GM12878 (cell line): ENCODE results near the gene TBC1D9B. TPM values are rescaled to one million over a fixed set of nuclear protein-coding genes. Genes with fewer than 3 reads are reported as not detected.
A peak's percentile ranks its signal among the peaks of the same experiment; 100 is the strongest.

Experiments
- ATAC-seq: fragments of 200-7000 bp; cut with Tn5 transposase; 3 replicates; pipeline ENCODE4 v1.9.1; 2020; ENCODE audit warnings: mild to moderate bottlenecking, moderate library complexity
- Bru-seq: library from RNA; stranded (reverse); fragments of 400-500 nt; gene quantifications from one replicate; lab custom pipeline; 2021; lab: Mats Ljungman, UMichigan
- BruChase-seq, 2 experiments: library from RNA; stranded (reverse); fragments of 400-500 nt; gene quantifications; one replicate each; lab custom pipeline; 2021; lab: Mats Ljungman, UMichigan
- BruUV-seq: library from RNA; stranded (reverse); fragments of 400-500 nt; replicated peaks from 2 replicates; lab custom pipeline; 2021; lab: Mats Ljungman, UMichigan
- CTCF ChIA-PET: fragments of 300-600 bp; sonication (Branson Sonifier 250); formaldehyde crosslinking; extraction: SDS; loops from one replicate; lab custom pipeline; 2021; ENCODE audit warnings: inconsistent platforms; lab: Yijun Ruan, JAX
- POLR2A ChIA-PET: fragments of 350-600 bp; formaldehyde crosslinking; extraction: SDS; loops from one replicate; lab custom pipeline; 2021; ENCODE audit warnings: inconsistent platforms; lab: Charles Lee
- RAD21 ChIA-PET: fragments of 300-600 bp; sonication (Branson Sonifier 250); formaldehyde crosslinking; loops from one replicate; lab custom pipeline; 2023; ENCODE audit warnings: antibody characterized with exemption; ENCODE audit not compliant: unreplicated experiment; lab: Charles Lee
- SMC1A ChIA-PET: fragments of 300-600 bp; sonication (Branson Sonifier 250); formaldehyde crosslinking; loops from one replicate; lab custom pipeline; 2023; ENCODE audit not compliant: unreplicated experiment, uncharacterized antibody; lab: Charles Lee
- DNase-seq: peaks from one replicate; pipeline ENCODE4 v3.0.0-alpha.2; 2011; ENCODE audit warnings: low read depth, low spot score
- FAIRE-seq: peaks from 3 replicates; lab custom pipeline; 2011; peaks lifted over from hg19 to GRCh38; lab: Jason Lieb, UNC
- H2AFZ ChIP-seq: 2 replicates; pipeline ENCODE4 v1.6.0; 2011; ENCODE audit warnings: low read depth, low read length, control low read depth; ENCODE audit not compliant: control insufficient read depth
- H3K27ac ChIP-seq: 2 replicates; pipeline ENCODE4 v1.5.1; 2011; ENCODE audit warnings: control low read depth; ENCODE audit not compliant: control insufficient read depth, insufficient read depth
- H3K27me3 ChIP-seq, 2 experiments: replicated peaks in 1 of 2; 2 replicates each; pipeline versions ENCODE4 v1.6.0 to v1.6.1; 2011; ENCODE audit warnings: low read length in 1 of 2; ENCODE audit not compliant: control insufficient read depth in 2 of 2, insufficient read depth in 2 of 2
- H3K36me3 ChIP-seq, 2 experiments: 2 replicates each; pipeline ENCODE4 v1.5.1; 2011; ENCODE audit warnings: low read length in 1 of 2; ENCODE audit not compliant: control insufficient read depth in 2 of 2, insufficient read depth in 2 of 2
- H3K4me1 ChIP-seq: 2 replicates; pipeline ENCODE4 v1.6.1; 2011; ENCODE audit warnings: mild to moderate bottlenecking, low read length, moderate library complexity, mixed read lengths; ENCODE audit not compliant: control insufficient read depth, insufficient read depth
- H3K4me2 ChIP-seq: 2 replicates; pipeline ENCODE4 v1.6.0; 2011; ENCODE audit warnings: control low read depth; ENCODE audit not compliant: control insufficient read depth, insufficient read depth
- H3K4me3 ChIP-seq: fragments of 200-600 bp; sonication (generic); 2 replicates; pipeline ENCODE4 v1.5.1; 2016
- H3K79me2 ChIP-seq: 2 replicates; pipeline ENCODE4 v1.6.0; 2011; ENCODE audit warnings: low read length; ENCODE audit not compliant: control insufficient read depth, insufficient read depth
- H3K9ac ChIP-seq: 2 replicates; pipeline ENCODE4 v1.8.0; 2011; ENCODE audit warnings: low read length, control low read depth, mixed read lengths; ENCODE audit not compliant: control insufficient read depth, insufficient read depth
- H3K9me3 ChIP-seq: replicated peaks from 3 replicates; pipeline ENCODE4 v1.5.1; 2011; ENCODE audit warnings: mild to moderate bottlenecking, low read length; ENCODE audit not compliant: control insufficient read depth, insufficient read depth
- H4K20me1 ChIP-seq: 2 replicates; pipeline ENCODE4 v1.6.0; 2011; ENCODE audit not compliant: control insufficient read depth, insufficient read depth
- BMI1 ChIP-seq: fragments of 450-650 bp; IDR thresholded peaks from 2 replicates; pipeline ENCODE4 v1.6.1; 2016; ENCODE audit warnings: mild to moderate bottlenecking, moderate library complexity, borderline replicate concordance
- BRCA1 ChIP-seq: IDR thresholded peaks from 2 replicates; pipeline ENCODE4 v1.6.1; 2011; ENCODE audit warnings: low read depth, low read length, improper control_type of control experiment
- CBX3 ChIP-seq: fragments of 200-600 bp; sonication (generic); IDR thresholded peaks from 2 replicates; pipeline ENCODE4 v1.6.1; 2016; ENCODE audit warnings: low read depth, borderline replicate concordance
- CHD1 ChIP-seq: IDR thresholded peaks from 2 replicates; pipeline ENCODE4 v1.6.1; 2012; ENCODE audit warnings: low read depth, low read length, improper control_type of control experiment
- MTA2 ChIP-seq: fragments of 450-650 bp; IDR thresholded peaks from 2 replicates; pipeline ENCODE4 v1.6.1; 2016; ENCODE audit warnings: low read depth, mild to moderate bottlenecking, moderate library complexity
- NR2C2 ChIP-seq: IDR thresholded peaks from 2 replicates; pipeline ENCODE4 v1.6.1; 2011; ENCODE audit warnings: borderline replicate concordance, low read depth; ENCODE audit not compliant: control insufficient read depth, insufficient read length
- PKNOX1 ChIP-seq: fragments of 450-650 bp; IDR thresholded peaks from 2 replicates; pipeline ENCODE4 v1.6.1; 2016; ENCODE audit warnings: mild to moderate bottlenecking
- PML ChIP-seq: IDR thresholded peaks from 2 replicates; pipeline ENCODE4 v1.6.1; 2012; ENCODE audit warnings: low read length, inconsistent platforms
- RAD21 ChIP-seq: IDR thresholded peaks from 2 replicates; pipeline ENCODE4 v1.6.1; 2011; ENCODE audit warnings: mild to moderate bottlenecking, low read depth, low read length, moderate library complexity; ENCODE audit not compliant: insufficient read depth
- RB1 ChIP-seq: fragments of 450-650 bp; formaldehyde crosslinking; IDR thresholded peaks from 2 replicates; pipeline ENCODE4 v1.6.1; 2017; ENCODE audit warnings: mild to moderate bottlenecking, borderline replicate concordance
- RBBP5 ChIP-seq: fragments of 200-600 bp; sonication (generic); conservative IDR thresholded peaks from 2 replicates; pipeline ENCODE4 v1.6.1; 2016
- RELB ChIP-seq: fragments of 450-650 bp; IDR thresholded peaks from 2 replicates; pipeline ENCODE4 v1.6.1; 2017; ENCODE audit warnings: low read depth, mild to moderate bottlenecking, moderate library complexity
- SUZ12 ChIP-seq: fragments of 200-600 bp; sonication (generic); IDR thresholded peaks from one replicate; pipeline ENCODE4 v1.6.1; 2018; ENCODE audit warnings: antibody characterized with exemption, mild to moderate bottlenecking; ENCODE audit not compliant: unreplicated experiment
- ZSCAN29 ChIP-seq: fragments of 450-650 bp; IDR thresholded peaks from 2 replicates; pipeline ENCODE4 v1.6.1; 2017; ENCODE audit warnings: mild to moderate bottlenecking, moderate library complexity
- WGBS: methylation state at CpG from one replicate; pipeline ENCODE4 v1.1.6; 2016; ENCODE audit warnings: low lambda C conversion rate; ENCODE audit not compliant: insufficient replicate concordance, insufficient coverage; ENCODE audit errors: missing lambda C conversion rate; 5-methylcytosine and 5-hydroxymethylcytosine counted together
- in situ Hi-C: fragments of 300-500 bp; cut with MboI; formaldehyde crosslinking; loops from 9 replicates; pipeline ENCODE4 v1.14.3; 2018; ENCODE audit warnings: mixed read lengths
- intact Hi-C: fragments of 100-400 bp; cut with micrococcal nuclease; formaldehyde crosslinking; loops from one replicate; pipeline ENCODE4 v1.14.2; 2022; ENCODE audit not compliant: unreplicated experiment
- long read RNA-seq, 2 experiments: library from polyadenylated mRNA; unstranded; transcript quantifications; one replicate each; pipeline ENCODE4 v2.0.0, GENCODE V29; 2019 to 2020
- polyA minus RNA-seq, 3 experiments: library from RNA; depleted of rRNA, polyadenylated mRNA; stranded (reverse); fragments of >200 nt; gene quantifications; 2 replicates each; pipeline ENCODE4 v1.2.3, GENCODE V29; 2011
- polyA plus RNA-seq, 11 experiments: library from polyadenylated mRNA; depleted of rRNA in 4 of 11; unstranded in 6 of 11; stranded (reverse) in 5 of 11; fragments of >200 nt; fragmentation: Nextera tagmentation in 4 of 11; fragmentation: Illumina TruSeq in 1 of 11; extraction: Ambion mirVana in 4 of 11; extraction: Trizol in 1 of 11; gene quantifications; 1 replicate in 1 of 11; 2 replicates in 10 of 11; pipeline versions ENCODE4 v1.2.1 to v1.2.3, GENCODE V29; 2011 to 2016; ENCODE audit warnings: inconsistent platforms in 2 of 11, missing spikeins in 2 of 11, low read depth in 1 of 11
- total RNA-seq, 4 experiments: library from RNA; depleted of rRNA in 3 of 4; stranded (reverse); fragments of >200 nt in 3 of 4; fragmentation: Illumina TruSeq in 1 of 4; extraction: Trizol in 1 of 4; gene quantifications; 2 replicates each; pipeline versions ENCODE4 v1.2.1 to v1.2.3, GENCODE V29; 2013 to 2021

TBC1D9B gene
- total RNA-seq (2013; cell fraction: nucleolus; rRNA removed): 235 and 272 TPM in 2 replicates
- 18.9 and 26.4 TPM in 2 replicates for total RNA-seq (2014; rRNA removed)
- total RNA-seq (2014; rRNA removed; fragmentation: Illumina TruSeq; extraction: Trizol): 31.0 and 33.1 TPM in 2 replicates
- 63.7 and 74.2 TPM in 2 replicates for total RNA-seq (2021)
- 23.4 TPM for polyA plus RNA-seq (2011; ENCODE audit: low read depth)
- polyA plus RNA-seq (2011; rRNA removed): 30.6 and 42.7 TPM in 2 replicates
- polyA plus RNA-seq (2011; cell fraction: cytosol; rRNA removed): 47.0 and 56.2 TPM in 2 replicates
- polyA plus RNA-seq (2011; cell fraction: nucleus; rRNA removed): 385 and 407 TPM in 2 replicates
- 45.9 and 56.5 TPM in 2 replicates for polyA plus RNA-seq (2012)
- polyA plus RNA-seq (2014; fragmentation: Illumina TruSeq; extraction: Trizol): 25.4 and 34.2 TPM in 2 replicates
- 1 to 10 TPM; 4.0 to 8.3 TPM for polyA plus RNA-seq (2014; fragmentation: Nextera tagmentation; extraction: Ambion mirVana)
- 61.6 and 63.0 TPM in 2 replicates for polyA plus RNA-seq (2014; rRNA removed)
- 10 to 100 TPM; 34.9 to 36.4 TPM for polyA plus RNA-seq (2016; fragmentation: Nextera tagmentation; extraction: Ambion mirVana)
- polyA minus RNA-seq (2011; rRNA and poly(A)+ RNA removed): 43.5 and 76.1 TPM in 2 replicates
- 27.5 and 28.4 TPM in 2 replicates for polyA minus RNA-seq (2011; cell fraction: cytosol; rRNA and poly(A)+ RNA removed)
- polyA minus RNA-seq (2011; cell fraction: nucleus; rRNA and poly(A)+ RNA removed): 81.2 and 102 TPM in 2 replicates
- Bru-seq, nascent RNA: percentile 71 among the genes with signal in this experiment
- percentile 80 among the genes with signal in this experiment for BruChase-seq, experiment 1, labeled RNA remaining after a 6-hour chase
- percentile 73 among the genes with signal in this experiment for BruChase-seq, experiment 2, labeled RNA remaining after a 2-hour chase
- long read RNA-seq, experiment 1, full-length matches to known transcripts: 14 of 32 reads
- long read RNA-seq, experiment 1, partial matches to known transcripts: 12 of 32 reads
- long read RNA-seq, experiment 1, other reads (novel, unspliced or antisense): 6 of 32 reads
- long read RNA-seq, experiment 2, partial matches to known transcripts: 12 of 26 reads
- long read RNA-seq, experiment 2, other reads (novel, unspliced or antisense): 13 of 26 reads

DNA sequence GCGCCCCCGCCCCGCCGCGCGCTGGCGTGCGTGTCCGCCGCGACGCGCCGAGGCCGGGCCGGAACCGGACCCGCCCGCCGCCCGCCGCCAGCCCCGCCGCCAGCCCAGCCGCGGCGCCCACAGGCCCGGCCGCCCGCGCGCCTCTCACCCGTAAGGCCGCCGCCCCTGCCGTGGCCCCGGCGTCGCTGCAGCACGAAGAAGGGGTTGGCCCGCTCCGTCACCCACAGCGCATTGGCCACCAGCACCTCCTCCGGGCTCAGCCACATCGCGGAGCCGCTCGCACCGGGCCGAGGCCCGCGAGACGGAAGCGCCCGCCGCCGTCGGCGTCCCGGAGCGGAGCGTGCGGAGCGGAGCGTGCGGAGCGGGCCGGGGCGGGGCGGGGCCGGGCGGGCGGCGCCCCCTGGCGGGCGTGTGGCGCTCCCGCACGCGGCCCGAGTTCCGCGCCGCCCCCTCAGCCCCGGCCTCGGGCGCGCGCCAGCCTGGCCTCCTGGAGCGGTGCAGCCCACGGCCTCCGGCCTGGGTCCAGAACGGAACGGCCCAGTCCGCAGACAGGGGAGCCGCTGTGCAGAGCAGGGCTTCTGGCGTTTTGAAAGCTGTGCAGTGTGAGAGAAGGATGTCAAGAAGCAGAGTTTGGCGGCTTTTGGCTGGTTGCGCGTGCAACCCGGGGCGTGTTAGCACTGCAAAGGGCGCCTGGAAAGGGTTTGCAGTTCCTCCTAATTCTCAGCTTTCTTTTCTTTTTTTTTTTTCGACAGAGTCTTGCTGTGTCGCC lies at the start of gene TBC1D9B:
Gene TBC1D9B, minus strand, starts transcription at position 342 of the 769 bp plus-strand sequence. Its CDS starts 76 bp downstream, at position 266.
- H3K9me3 ChIP-seq: no peaks in the 10 kb centered on the region
- SMC1A ChIA-PET: interaction anchor here (1.1 to 2.4 kb wide), 3 partner anchors 55 to 106 kb away, joined by 3 to 9 read pairs (median 4); no protein-coding TSS in a partner anchor
- FAIRE-seq: no peak
- H3K79me2 ChIP-seq: peaks cover 18% of the 10 kb centered on the region
- peak within 1 kb of the TSS; percentile 95 for H2AFZ ChIP-seq
- RAD21 ChIA-PET: interaction anchor here (1.0 to 1.1 kb wide), 3 partner anchors 102 to 175 kb away, joined by 4 to 6 read pairs (median 6); partner anchors contain the start of gene MAML1
- no peak for DNase-seq
- peak; percentile 93 for ATAC-seq
- H3K27ac ChIP-seq: peak within 1 kb of the TSS; percentile 56; the same call in 1 of the 2 replicates
- 16% methylated on average over 13 of the region's 105 CpGs for WGBS
- peaks cover 12% of the 10 kb centered on the region for H3K4me1 ChIP-seq
- in situ Hi-C loops (no loop called here), intact Hi-C loops (loop anchor here (2.0 to 5.0 kb wide), 2 partner anchors 49 to 100 kb away; partner anchors contain the start of genes MGAT4B and MRNIP)
- no peaks in the 10 kb centered on the region for H3K27me3 ChIP-seq
- H3K9ac ChIP-seq: peak within 1 kb of the TSS; percentile 75
- H3K4me2 ChIP-seq: peak within 1 kb of the TSS; percentile 89
- CTCF ChIA-PET: interaction anchor here (0.6 to 2.6 kb wide), 5 partner anchors 88 to 229 kb away, joined by 3 to 19 read pairs (median 5); partner anchors contain the start of genes LTC4S and SQSTM1
- BruUV-seq: no TSS peak
- H3K4me3 ChIP-seq: peak within 1 kb of the TSS; percentile 94
- POLR2A ChIA-PET: interaction anchor here (0.6 to 0.7 kb wide), 2 partner anchors 226 to 295 kb away, joined by 3 to 5 read pairs; no protein-coding TSS in a partner anchor
- H3K36me3 ChIP-seq: peaks cover 1 to 5% of the 10 kb centered on the region in 2 experiments; a peak in 2 of 4 replicates
- H4K20me1 ChIP-seq: no peaks in the 10 kb centered on the region
- TF ChIP-seq SUZ12 (no peak), MTA2 (no peak), RELB (no peak), CBX3 (no peak), CHD1 (no peak), ZSCAN29 (no peak; the same call in 1 of the 2 replicates), RAD21 (0 out of 2 replicates have a peak, but pooled peaks have one; percentile 13), PKNOX1 (no peak), NR2C2 (no peak), BMI1 (no peak), RBBP5 (no peak), RB1 (no peak), PML (no peak), BRCA1 (no peak)
